GM12878 (cell line): ENCODE results near the gene SNX21. TPM values are rescaled to one million over a fixed set of nuclear protein-coding genes. Genes with fewer than 3 reads are reported as not detected.

Source experiments
- CEBPB ChIP-seq, 2 experiments: fragments of 150-350 bp in 1 of 2; IDR thresholded peaks; 2 replicates each; pipeline ENCODE4 v1.6.1; 2012 to 2014; ENCODE audit warnings: low read depth in 2 of 2, low read length in 2 of 2, borderline replicate concordance in 1 of 2, inconsistent platforms in 1 of 2
- CEBPZ ChIP-seq: fragments of 150-350 bp; IDR thresholded peaks from 2 replicates; pipeline ENCODE4 v1.6.1; 2016; ENCODE audit warnings: low read depth, low read length
- E2F4 ChIP-seq: IDR thresholded peaks from 2 replicates; pipeline ENCODE4 v1.6.1; 2012; ENCODE audit warnings: low read depth, low read length, improper control_type of control experiment
- EP300 ChIP-seq, 2 experiments: fragments of 150-350 bp in 1 of 2; IDR thresholded peaks; 2 replicates each; pipeline ENCODE4 v1.6.1; 2011 to 2012; ENCODE audit warnings: low read depth in 2 of 2, low read length in 2 of 2, borderline replicate concordance in 1 of 2, improper control_type of control experiment in 1 of 2, inconsistent platforms in 1 of 2; ENCODE audit not compliant: control insufficient read depth in 1 of 2
- GABPA ChIP-seq: IDR thresholded peaks from 2 replicates; pipeline ENCODE4 v1.6.1; 2014; ENCODE audit warnings: antibody characterized with exemption, low read depth, mild to moderate bottlenecking, inconsistent platforms
- HSF1 ChIP-seq: fragments of 150-350 bp; IDR thresholded peaks from 2 replicates; pipeline ENCODE4 v1.6.1; 2014; ENCODE audit warnings: mild to moderate bottlenecking, low read depth, low read length
- MYB ChIP-seq: fragments of 150-350 bp; IDR thresholded peaks from 2 replicates; pipeline ENCODE4 v1.6.1; 2014; ENCODE audit warnings: mild to moderate bottlenecking, low read depth, low read length, borderline replicate concordance
- NFIC ChIP-seq: IDR thresholded peaks from 2 replicates; pipeline ENCODE4 v1.6.1; 2012; ENCODE audit warnings: low read depth, mild to moderate bottlenecking, inconsistent platforms, low read length, moderate library complexity
- PRDM15 ChIP-seq: fragments of 450-650 bp; formaldehyde crosslinking; IDR thresholded peaks from 2 replicates; pipeline ENCODE4 v1.4.0; 2020; ENCODE audit warnings: mild to moderate bottlenecking, moderate library complexity
- RELA ChIP-seq: fragments of 450-650 bp; IDR thresholded peaks from 2 replicates; pipeline ENCODE4 v1.8.0; 2014; ENCODE audit warnings: borderline replicate concordance; ENCODE audit not compliant: partially characterized antibody
- RELB ChIP-seq: fragments of 450-650 bp; IDR thresholded peaks from 2 replicates; pipeline ENCODE4 v1.6.1; 2017; ENCODE audit warnings: low read depth, mild to moderate bottlenecking, moderate library complexity
- RFX5 ChIP-seq: IDR thresholded peaks from 2 replicates; pipeline ENCODE4 v1.6.1; 2011; ENCODE audit warnings: low read depth, low read length, improper control_type of control experiment
- SIN3A ChIP-seq: IDR thresholded peaks from 2 replicates; pipeline ENCODE4 v1.6.1; 2012; ENCODE audit warnings: low read depth, low read length, improper control_type of control experiment
- SMARCA5 ChIP-seq: fragments of 450-650 bp; IDR thresholded peaks from 2 replicates; pipeline ENCODE4 v1.6.1; 2017; ENCODE audit warnings: mild to moderate bottlenecking
- TARDBP ChIP-seq: IDR thresholded peaks from 2 replicates; pipeline ENCODE4 v1.6.1; 2016; ENCODE audit warnings: borderline replicate concordance
- TCF12 ChIP-seq: IDR thresholded peaks from 2 replicates; pipeline ENCODE4 v1.6.1; 2011; ENCODE audit warnings: low read depth, mild to moderate bottlenecking, low read length
- ZBED1 ChIP-seq: IDR thresholded peaks from 2 replicates; pipeline ENCODE4 v1.6.1; 2016; ENCODE audit warnings: borderline replicate concordance
- ZNF622 ChIP-seq: fragments of 450-650 bp; IDR thresholded peaks from 2 replicates; pipeline ENCODE4 v1.6.1; 2017; ENCODE audit warnings: mild to moderate bottlenecking, inconsistent platforms
- polyA plus RNA-seq, 11 experiments: library from polyadenylated mRNA; depleted of rRNA in 4 of 11; unstranded in 6 of 11; stranded (reverse) in 5 of 11; fragments of >200 nt; fragmentation: Nextera tagmentation in 4 of 11; fragmentation: Illumina TruSeq in 1 of 11; extraction: Ambion mirVana in 4 of 11; extraction: Trizol in 1 of 11; gene quantifications; 1 replicate in 1 of 11; 2 replicates in 10 of 11; pipeline versions ENCODE4 v1.2.1 to v1.2.3, GENCODE V29; 2011 to 2016; ENCODE audit warnings: inconsistent platforms in 2 of 11, missing spikeins in 2 of 11, low read depth in 1 of 11
- total RNA-seq, 4 experiments: library from RNA; depleted of rRNA in 3 of 4; stranded (reverse); fragments of >200 nt in 3 of 4; fragmentation: Illumina TruSeq in 1 of 4; extraction: Trizol in 1 of 4; gene quantifications; 2 replicates each; pipeline versions ENCODE4 v1.2.1 to v1.2.3, GENCODE V29; 2013 to 2021

SNX21 gene
- total and polyA plus RNA-seq, 10 of the 15 experiments (the other 5 are each of a cell fraction or from before 2014, with no cell fraction given): 0.10 to 1.4 (median 0.57) TPM

- TF ChIP-seq E2F4 (peak; percentile 40; the same call in 1 of the 2 replicates), TARDBP (no peak), GABPA (no peak), HSF1 (no peak), EP300 (IDR thresholded peaks at IDR 0.05; ENCODE audit: borderline replicate concordance in 1 of 2, control insufficient read depth in 1 of 2, low read depth in 2 of 2, low read length in 2 of 2) (no peak), ZBED1 (no peak), RELA (no peak), SMARCA5 (peak; percentile 47; the same call in 1 of the 2 replicates), RFX5 (peak; percentile 88), TCF12 (no peak), CEBPB (IDR thresholded peaks at IDR 0.05; ENCODE audit: borderline replicate concordance in 1 of 2, low read depth in 2 of 2, low read length in 2 of 2) (no peak), NFIC (no peak), RELB (peak; percentile 67), ZNF622 (no peak), PRDM15 (CRISPR knock-in tag) (no peak), SIN3A (peak; percentile 78), CEBPZ (peak; percentile 81), MYB (no peak)
These were observed 47.6 kb downstream of the SNX21 start, which contains the start of gene ZSWIM1 (continued) for GRCh38 chr20:45880988-45881788.
